Measurements from ENCODE around the gene TMX1. TPM values are rescaled to one million over a fixed set of nuclear protein-coding genes. Genes with fewer than 3 reads are reported as not detected.

TMX1 gene
- total and polyA plus RNA-seq, 10 of the 15 experiments (the other 5 are each of a cell fraction or from before 2014, with no cell fraction given): 29.1 to 152 (median 52.0) TPM

DNA sequence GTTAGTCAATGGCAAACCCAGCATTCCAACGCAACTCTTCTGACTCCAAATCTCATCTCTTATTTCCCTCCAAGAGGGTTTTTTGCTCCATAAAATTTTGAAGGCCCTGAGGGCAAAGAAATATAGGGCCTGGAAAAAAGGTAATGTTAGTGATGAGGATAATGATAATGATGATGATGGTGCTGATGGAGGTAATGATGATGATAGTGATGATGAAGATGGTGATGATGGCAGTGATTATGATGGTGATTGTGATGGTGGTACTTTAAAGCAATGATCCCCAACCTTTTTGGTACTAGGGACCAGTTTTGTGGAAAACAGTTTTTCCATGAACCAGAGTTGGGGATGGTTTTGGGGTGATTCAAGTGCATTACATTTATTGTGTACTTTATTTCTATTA lies 50.1 kb downstream of the TMX1 start:
- Histone ChIP-seq H3K79me2 (ENCODE audit: control insufficient read depth, insufficient read depth, low read length) (no peaks in the 10 kb centered on the region), H3K27ac (ENCODE audit: control insufficient read depth, insufficient read depth) (no peak overlapping the region), H3K9me3 (replicated peaks; ENCODE audit: control insufficient read depth, insufficient read depth, low read length) (no peaks in the 10 kb centered on the region), H4K20me1 (ENCODE audit: control insufficient read depth, insufficient read depth) (no peaks in the 10 kb centered on the region), H3K4me1 (ENCODE audit: control insufficient read depth, insufficient read depth, low read length) (peaks cover 8% of the 10 kb centered on the region; the same call in 1 of the 2 replicates), H3K36me3 (ENCODE audit: control insufficient read depth in 2 of 2, insufficient read depth in 2 of 2, low read length in 1 of 2) (no peaks in the 10 kb centered on the region), H3K4me2 (ENCODE audit: control insufficient read depth, insufficient read depth) (no peak overlapping the region), H3K9ac (ENCODE audit: control insufficient read depth, insufficient read depth, low read length) (no peak overlapping the region), H3K27me3 (replicated peaks in 1 of 2; ENCODE audit: control insufficient read depth in 2 of 2, insufficient read depth in 2 of 2, low read length in 1 of 2) (no peaks in the 10 kb centered on the region), H3K4me3 (no peak overlapping the region), H2AFZ (ENCODE audit: control insufficient read depth, low read depth, low read length) (no peak overlapping the region)
- 100% methylated on average over 1 of the region's 1 CpG for WGBS (ENCODE audit: insufficient coverage, insufficient replicate concordance, low lambda C conversion rate, missing lambda C conversion rate)
- RAD21 ChIA-PET (ENCODE audit: unreplicated experiment): no interaction called here
- TF ChIP-seq, protein P1, sequence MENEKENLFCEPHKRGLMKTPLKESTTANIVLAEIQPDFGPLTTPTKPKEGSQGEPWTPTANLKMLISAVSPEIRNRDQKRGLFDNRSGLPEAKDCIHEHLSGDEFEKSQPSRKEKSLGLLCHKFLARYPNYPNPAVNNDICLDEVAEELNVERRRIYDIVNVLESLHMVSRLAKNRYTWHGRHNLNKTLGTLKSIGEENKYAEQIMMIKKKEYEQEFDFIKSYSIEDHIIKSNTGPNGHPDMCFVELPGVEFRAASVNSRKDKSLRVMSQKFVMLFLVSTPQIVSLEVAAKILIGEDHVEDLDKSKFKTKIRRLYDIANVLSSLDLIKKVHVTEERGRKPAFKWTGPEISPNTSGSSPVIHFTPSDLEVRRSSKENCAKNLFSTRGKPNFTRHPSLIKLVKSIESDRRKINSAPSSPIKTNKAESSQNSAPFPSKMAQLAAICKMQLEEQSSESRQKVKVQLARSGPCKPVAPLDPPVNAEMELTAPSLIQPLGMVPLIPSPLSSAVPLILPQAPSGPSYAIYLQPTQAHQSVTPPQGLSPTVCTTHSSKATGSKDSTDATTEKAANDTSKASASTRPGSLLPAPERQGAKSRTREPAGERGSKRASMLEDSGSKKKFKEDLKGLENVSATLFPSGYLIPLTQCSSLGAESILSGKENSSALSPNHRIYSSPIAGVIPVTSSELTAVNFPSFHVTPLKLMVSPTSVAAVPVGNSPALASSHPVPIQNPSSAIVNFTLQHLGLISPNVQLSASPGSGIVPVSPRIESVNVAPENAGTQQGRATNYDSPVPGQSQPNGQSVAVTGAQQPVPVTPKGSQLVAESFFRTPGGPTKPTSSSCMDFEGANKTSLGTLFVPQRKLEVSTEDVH (IDR thresholded peaks at IDR 0.05; ENCODE audit: low read depth, partially characterized antibody): no peak
- TF ChIP-seq ESRRA (IDR thresholded peaks at IDR 0.05; ENCODE audit: low read length) (no peak), JUNB (IDR thresholded peaks at IDR 0.05) (no peak), RCOR1 (conservative IDR thresholded peaks at IDR 0.05; ENCODE audit: low read depth, low read length) (no peak), BRCA1 (IDR thresholded peaks at IDR 0.05; ENCODE audit: low read depth, low read length) (no peak), POU2F2 (IDR thresholded peaks at IDR 0.05; ENCODE audit: borderline replicate concordance, low read depth, low read length) (no peak), NFXL1 (IDR thresholded peaks at IDR 0.05; ENCODE audit: borderline replicate concordance) (no peak), CHD1 (IDR thresholded peaks at IDR 0.05; ENCODE audit: low read depth, low read length) (no peak), EZH2 (IDR thresholded peaks at IDR 0.05; ENCODE audit: borderline replicate concordance, control insufficient read depth, low read depth, low read length) (no peak), PAX8 (IDR thresholded peaks at IDR 0.05) (no peak), NR2C2 (IDR thresholded peaks at IDR 0.05; ENCODE audit: borderline replicate concordance, control insufficient read depth, insufficient read length, low read depth) (no peak)
- TF ChIP-seq, protein P2, sequence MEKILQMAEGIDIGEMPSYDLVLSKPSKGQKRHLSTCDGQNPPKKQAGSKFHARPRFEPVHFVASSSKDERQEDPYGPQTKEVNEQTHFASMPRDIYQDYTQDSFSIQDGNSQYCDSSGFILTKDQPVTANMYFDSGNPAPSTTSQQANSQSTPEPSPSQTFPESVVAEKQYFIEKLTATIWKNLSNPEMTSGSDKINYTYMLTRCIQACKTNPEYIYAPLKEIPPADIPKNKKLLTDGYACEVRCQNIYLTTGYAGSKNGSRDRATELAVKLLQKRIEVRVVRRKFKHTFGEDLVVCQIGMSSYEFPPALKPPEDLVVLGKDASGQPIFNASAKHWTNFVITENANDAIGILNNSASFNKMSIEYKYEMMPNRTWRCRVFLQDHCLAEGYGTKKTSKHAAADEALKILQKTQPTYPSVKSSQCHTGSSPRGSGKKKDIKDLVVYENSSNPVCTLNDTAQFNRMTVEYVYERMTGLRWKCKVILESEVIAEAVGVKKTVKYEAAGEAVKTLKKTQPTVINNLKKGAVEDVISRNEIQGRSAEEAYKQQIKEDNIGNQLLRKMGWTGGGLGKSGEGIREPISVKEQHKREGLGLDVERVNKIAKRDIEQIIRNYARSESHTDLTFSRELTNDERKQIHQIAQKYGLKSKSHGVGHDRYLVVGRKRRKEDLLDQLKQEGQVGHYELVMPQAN (conservative IDR thresholded peaks at IDR 0.05): no peak
- TF ChIP-seq, protein P3, sequence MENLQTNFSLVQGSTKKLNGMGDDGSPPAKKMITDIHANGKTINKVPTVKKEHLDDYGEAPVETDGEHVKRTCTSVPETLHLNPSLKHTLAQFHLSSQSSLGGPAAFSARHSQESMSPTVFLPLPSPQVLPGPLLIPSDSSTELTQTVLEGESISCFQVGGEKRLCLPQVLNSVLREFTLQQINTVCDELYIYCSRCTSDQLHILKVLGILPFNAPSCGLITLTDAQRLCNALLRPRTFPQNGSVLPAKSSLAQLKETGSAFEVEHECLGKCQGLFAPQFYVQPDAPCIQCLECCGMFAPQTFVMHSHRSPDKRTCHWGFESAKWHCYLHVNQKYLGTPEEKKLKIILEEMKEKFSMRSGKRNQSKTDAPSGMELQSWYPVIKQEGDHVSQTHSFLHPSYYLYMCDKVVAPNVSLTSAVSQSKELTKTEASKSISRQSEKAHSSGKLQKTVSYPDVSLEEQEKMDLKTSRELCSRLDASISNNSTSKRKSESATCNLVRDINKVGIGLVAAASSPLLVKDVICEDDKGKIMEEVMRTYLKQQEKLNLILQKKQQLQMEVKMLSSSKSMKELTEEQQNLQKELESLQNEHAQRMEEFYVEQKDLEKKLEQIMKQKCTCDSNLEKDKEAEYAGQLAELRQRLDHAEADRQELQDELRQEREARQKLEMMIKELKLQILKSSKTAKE (IDR thresholded peaks at IDR 0.05; ENCODE audit: low read depth, poor library complexity, severe bottlenecking): no peak
- TF ChIP-seq, protein P4, sequence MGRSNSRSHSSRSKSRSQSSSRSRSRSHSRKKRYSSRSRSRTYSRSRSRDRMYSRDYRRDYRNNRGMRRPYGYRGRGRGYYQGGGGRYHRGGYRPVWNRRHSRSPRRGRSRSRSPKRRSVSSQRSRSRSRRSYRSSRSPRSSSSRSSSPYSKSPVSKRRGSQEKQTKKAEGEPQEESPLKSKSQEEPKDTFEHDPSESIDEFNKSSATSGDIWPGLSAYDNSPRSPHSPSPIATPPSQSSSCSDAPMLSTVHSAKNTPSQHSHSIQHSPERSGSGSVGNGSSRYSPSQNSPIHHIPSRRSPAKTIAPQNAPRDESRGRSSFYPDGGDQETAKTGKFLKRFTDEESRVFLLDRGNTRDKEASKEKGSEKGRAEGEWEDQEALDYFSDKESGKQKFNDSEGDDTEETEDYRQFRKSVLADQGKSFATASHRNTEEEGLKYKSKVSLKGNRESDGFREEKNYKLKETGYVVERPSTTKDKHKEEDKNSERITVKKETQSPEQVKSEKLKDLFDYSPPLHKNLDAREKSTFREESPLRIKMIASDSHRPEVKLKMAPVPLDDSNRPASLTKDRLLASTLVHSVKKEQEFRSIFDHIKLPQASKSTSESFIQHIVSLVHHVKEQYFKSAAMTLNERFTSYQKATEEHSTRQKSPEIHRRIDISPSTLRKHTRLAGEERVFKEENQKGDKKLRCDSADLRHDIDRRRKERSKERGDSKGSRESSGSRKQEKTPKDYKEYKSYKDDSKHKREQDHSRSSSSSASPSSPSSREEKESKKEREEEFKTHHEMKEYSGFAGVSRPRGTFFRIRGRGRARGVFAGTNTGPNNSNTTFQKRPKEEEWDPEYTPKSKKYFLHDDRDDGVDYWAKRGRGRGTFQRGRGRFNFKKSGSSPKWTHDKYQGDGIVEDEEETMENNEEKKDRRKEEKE (IDR thresholded peaks at IDR 0.05): no peak
- DNase-seq (ENCODE audit: low read depth, low spot score) (no peak), FAIRE-seq (no peak), ATAC-seq (no peak)
- BruUV-seq (replicated peaks): no TSS peak
- POLR2A ChIA-PET: no interaction called here
- in situ Hi-C loops (cut with MboI) (no loop called here), intact Hi-C loops (cut with micrococcal nuclease; ENCODE audit: unreplicated experiment) (no loop called here)
- CTCF ChIA-PET: no interaction called here
- SMC1A ChIA-PET (ENCODE audit: uncharacterized antibody, unreplicated experiment): no interaction called here
